NCI-H1048 (cell line): ENCODE data around the gene INPP5F.
"Not testable (repeated sequence)": the region's sequence is repeated elsewhere in the genome, so short reads cannot be mapped to it uniquely, and the experiment has no call there.

Experiments
- DNase-seq: peaks from one replicate; lab custom pipeline; 2025; lab: John Stamatoyannopoulos, UW

INPP5F gene

GRCh38 chr10:119776536-119776935 is 50.7 kb downstream of the INPP5F start:
- no peak for DNase-seq

GRCh38 chr10:119777686-119778085 is 51.8 kb downstream of the INPP5F start:
- no peak for DNase-seq

- no peak for DNase-seq
Observed at GRCh38 chr10:119778776-119779445, 53.1 kb downstream of the INPP5F start.

DNA sequence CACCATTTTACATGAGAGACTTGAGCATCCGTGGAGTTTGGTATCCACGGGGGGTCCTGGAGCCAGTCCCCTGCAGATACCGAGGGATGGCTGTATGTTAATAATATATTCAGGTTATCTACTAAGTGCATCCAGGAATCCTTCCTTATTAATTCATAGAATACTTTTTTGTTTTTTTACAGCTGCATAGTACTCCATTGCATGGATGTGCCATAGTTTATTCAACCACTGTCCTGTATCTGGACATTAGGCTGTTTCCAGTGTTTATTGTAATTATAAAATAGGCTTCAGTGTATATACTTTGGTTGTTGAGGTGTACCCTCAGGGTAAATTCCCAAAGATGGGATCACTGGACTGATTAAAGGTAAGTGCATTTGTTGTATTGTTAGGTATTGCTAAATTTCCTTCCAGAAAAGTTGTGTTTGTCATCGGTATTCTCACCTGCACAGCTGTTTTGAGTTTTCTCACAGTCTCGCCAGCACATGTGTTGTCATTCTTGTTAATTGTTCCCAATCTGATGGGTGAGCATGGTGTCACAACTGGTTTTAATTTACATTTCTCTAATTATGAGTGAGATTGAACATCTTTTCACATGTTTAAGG is 55.1 kb downstream of the INPP5F start:
- no peak for DNase-seq

DNA sequence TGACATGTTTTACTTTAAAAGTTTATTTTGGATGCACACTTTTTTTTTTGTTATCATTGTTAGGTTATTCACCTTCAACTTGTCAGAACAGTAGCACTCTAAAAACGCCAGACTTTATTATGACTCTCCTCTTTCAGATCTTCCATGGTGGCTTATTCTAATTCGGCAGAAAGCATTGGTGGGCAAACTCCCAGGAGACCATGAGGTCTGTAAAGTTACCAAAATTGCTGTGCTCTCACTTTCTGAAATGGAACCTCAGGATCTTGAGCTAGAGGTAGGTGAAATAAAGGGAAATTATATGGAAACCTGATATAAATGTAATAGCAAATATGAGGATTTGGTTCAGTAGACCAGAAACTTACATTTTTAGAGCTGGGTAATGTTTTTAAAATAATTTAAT is 55.6 kb downstream of the INPP5F start:
- no peak for DNase-seq

- DNase-seq: no peak
Observed at GRCh38 chr10:119782981-119783664, 57.3 kb downstream of the INPP5F start.

DNA sequence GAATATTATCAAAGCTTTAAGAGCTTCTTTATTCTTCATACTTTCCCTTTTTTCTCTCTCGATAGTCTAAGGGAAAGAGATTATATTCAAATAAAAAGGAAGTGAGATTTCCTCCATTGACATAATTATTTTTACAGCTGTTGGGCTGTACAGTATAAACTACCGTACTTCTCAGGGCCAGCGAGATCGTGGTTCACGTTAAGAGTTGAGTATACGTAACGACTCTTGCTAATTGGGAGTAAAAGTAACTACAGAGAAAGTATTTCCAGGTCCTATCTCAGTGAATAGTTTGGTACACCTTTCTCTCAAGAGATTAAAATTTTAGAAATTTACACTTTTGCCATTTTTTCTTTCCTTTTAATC is 57.8 kb downstream of the INPP5F start:
- no peak for DNase-seq

DNA sequence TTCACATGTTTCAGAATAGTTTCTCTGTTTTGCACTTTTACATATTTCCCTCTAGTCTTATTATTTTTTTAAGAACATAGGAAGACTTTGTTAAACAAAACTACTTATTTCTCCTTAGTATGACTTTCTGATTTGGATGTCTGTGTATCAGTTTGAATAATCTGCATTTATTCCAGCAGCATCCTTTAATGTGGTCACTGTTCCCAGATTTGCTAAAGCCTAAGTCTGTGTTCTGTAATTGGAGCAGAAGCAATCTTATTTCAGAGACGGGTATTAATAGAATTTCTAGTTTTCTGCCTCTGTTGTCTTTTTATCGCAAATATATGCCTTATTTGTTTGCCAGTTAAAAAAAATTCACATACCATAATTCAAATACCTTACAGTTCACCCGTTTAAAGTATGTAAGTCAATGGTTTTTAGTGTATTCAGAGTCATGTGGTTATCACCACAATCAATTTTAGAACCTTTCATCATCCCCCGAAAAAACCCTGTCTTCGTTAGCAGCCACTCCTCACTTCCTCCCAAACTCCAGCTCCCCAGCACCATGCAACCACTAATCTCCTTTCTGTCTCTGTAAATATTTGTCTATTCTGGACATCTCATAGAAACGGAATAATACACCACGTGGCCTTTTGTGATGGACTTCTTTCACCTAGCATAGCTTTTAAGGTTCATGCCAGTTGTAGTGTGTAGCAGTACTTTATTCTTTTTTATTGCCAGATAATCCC is 58.7 kb downstream of the INPP5F start:
- DNase-seq: no peak

DNA sequence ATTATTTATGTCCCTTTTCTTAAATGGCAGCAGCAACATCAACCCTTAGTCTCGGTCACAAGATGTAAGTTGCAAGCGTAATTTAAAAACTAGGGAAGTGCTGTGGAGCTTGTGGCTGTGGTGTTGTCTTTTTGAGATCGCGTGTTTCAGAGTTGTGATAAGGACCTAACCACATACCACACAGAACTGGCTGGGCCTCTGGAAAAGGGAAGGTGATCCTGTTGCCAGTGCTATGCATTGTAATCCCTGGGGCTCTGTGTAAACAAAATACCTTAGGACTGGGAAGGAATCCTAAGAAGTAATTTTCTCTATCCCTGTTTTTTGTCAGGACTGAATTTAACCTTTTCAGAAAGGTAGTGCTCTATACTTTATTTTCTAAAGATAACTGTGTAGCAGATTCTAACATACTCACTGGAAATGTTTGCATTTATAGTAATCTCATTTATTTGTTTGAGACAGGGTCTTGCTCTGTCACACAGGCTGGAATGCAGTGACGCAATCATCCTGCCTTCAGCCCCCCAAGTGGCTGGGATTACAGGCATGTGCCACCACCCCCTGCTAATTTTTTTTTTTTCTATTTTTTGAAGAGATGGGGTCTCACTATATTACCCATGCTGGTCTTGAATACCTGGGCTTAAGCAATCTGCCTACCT is 60.4 kb downstream of the INPP5F start:
- no peak for DNase-seq

- DNase-seq: not testable (repeated sequence)
Observed at GRCh38 chr10:119795101-119795500, 69.3 kb downstream of the INPP5F start.

DNA sequence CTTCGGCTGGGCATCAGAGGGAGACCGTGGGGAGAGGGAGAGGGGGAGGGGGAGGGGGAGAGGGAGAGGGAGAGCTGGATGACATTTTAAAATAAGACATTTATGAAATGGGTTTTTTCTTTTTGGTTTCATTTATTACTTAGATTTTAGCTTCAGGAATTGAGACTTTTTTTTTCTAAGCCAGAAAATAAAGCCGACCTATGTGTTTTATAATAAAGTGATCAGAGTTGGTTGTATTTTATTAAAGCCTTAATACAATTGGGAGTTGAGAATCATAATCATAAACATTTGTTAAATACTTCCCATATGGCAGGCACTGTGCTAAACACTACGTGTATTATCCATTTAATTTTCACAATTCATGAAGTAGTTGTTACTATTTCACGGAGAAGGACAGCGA is 70.2 kb downstream of the INPP5F start:
- no peak for DNase-seq

- no peak for DNase-seq
Observed at GRCh38 chr10:119801176-119801575, 75.3 kb downstream of the INPP5F start.

DNA sequence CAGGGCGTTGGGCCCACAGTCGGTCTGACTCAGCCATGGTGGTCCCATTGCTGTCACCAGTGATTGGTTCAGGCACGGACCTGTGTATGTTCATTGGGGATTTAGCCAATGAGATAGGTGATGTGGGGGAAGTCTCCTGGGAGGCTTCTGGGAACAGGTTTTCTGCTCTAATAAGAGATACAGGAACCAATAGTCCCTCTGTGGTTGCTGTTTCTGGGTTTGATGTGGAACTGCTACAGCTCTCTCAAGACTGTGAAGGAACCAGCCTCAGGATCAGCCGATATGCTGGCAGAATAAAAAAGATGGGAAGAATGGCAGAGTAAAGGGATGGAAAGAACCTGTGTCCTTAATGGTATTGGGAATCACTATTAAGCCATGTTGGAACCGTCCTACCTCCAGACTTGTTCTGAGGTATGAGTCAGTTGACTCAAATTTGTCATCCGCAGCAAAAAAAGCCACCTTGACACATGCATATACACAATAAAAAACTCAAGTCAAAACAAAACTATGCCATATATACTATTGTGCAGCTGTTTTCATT is 76.2 kb downstream of the INPP5F start:
- DNase-seq: no peak

DNA sequence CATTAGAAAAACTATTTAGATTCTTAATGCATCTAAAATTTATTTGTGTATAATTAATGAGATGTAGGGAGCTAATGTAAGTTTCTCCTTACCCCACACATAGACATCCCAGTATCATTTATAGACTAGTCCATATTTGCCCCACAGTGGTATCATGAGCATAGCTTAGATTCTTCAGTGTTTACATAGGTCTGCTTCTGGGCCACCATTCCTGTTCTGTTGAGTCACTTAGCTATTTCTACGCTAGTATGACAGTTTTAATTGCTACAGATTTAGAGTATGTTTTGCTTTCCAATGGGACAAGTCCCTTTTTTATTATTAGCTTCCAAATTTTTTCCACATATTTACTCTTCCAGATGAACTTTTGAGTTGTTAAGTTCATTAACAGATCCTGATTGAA is 77.4 kb downstream of the INPP5F start:
- DNase-seq: no peak

- DNase-seq: no peak
Observed at GRCh38 chr10:119805702-119806230, 79.9 kb downstream of the INPP5F start.

DNA sequence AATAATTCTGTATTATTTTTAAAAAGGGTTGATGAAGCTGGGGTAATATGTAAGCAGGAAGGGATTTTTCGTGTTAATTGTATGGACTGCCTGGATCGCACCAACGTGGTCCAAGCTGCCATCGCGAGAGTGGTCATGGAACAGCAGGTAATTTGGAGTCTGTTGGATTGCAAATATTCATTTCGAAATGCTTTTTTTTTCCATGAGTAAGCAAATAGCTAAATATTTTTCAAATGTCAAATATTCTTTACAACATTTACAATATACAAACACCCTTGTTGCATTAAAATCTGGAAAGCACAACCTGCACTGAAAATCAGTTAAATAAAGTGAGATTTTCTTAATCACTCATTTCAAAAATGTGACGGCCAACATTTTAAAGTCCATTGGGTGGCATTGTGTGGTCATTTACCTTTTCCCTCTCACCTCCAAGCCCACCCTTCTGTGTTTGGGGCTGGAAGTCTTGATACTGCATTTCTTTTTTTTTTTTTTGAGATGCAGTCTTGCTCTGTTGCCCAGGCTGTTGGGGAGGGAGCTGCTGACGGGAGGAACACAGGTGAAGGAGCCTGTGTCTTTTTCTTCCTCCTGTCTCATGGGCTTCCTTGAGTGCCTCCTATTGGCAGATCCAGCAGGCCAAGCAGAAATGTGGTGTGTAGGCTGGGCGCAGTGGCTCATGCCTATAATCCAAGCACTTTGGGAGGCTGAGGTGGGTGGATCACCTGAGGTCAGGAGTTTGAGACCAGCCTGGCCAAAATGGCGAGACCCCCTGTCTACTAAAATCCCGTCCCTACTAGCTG is 80.7 kb downstream of the INPP5F start:
- no peak for DNase-seq

DNA sequence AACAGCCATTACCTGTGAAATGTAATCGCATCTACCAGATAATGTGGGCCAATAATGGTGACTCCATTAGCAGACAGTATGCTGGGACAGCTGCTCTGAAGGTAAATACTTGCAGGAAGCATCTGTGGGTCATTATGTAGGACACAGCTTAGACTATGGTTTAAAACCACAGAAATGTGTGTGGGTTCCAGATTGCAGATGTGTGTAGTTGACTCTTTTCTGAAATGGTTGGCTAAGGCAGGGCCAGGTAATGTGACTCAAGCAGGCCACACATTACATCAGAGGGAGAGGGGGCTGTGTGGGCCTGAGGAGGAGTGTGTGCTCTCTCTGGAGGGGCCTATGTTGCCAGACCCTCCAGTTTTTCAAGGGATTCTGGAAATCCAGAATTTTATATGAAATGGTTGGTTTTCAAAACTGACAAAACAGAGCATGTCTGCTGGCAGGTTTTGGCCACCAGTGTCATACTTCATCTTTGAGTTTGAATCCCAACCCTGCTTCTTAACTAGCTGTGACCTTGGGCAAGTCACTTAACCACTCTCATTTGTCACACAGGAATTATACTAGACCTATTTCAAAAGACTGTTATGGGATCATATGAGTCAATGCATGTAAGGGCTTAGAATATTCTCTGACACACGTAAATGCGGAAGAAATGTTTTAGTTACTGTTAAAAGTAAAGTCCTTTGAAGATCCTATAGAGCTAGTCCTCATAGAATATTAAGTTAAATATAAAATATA is 82.3 kb downstream of the INPP5F start:
- DNase-seq: no peak

DNA sequence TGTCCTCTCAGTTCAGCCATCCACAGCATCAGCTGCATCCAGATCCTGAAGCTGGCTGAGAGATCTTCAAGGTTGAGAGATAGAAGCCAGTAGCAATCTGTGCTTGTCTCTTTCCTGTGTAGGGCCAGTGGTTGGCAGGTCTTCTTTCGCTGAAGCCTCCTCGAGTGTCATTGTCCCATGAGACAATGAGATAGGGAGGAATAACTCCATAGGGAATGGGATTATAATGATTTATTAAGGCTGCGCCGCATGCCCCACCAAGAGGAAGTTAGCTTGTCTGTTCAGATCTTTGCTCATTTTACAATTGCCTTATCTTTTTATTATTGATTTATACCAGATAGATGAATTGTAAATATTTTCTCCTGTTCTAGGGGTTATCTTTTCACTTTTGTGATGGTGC is 85.3 kb downstream of the INPP5F start:
- no peak for DNase-seq

DNA sequence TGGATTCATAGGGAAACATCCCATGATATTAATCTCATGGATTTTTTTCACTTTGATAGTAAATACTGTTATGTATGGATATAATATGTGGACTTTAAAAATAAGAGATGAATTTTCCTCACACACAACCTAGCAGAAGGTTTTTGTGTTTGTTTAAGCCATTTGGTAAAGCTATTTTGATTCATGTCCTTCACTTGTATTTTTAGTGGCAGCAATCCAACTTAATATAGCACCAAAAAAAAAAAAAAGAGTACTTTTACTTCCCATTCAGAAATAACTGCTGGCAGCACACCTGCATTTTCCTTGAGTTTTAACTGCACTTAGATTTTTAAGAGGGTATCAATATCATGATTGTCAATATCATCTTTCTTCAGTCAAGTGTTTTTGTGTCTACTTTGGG is 86.8 kb downstream of the INPP5F start:
- DNase-seq: no peak

- DNase-seq: no peak
Observed at GRCh38 chr10:119815671-119816070, 89.8 kb downstream of the INPP5F start.
